ENCODE data around the gene NEAT1. TPM values are rescaled to one million over a fixed set of nuclear protein-coding genes. Genes with fewer than 3 reads are reported as not detected.
"Not testable (repeated sequence)": the region's sequence is repeated elsewhere in the genome, so short reads cannot be mapped to it uniquely, and the experiment has no call there.

NEAT1 gene
- total RNA-seq, 1 donor from 2014 or later, result 23.7 TPM

DNA sequence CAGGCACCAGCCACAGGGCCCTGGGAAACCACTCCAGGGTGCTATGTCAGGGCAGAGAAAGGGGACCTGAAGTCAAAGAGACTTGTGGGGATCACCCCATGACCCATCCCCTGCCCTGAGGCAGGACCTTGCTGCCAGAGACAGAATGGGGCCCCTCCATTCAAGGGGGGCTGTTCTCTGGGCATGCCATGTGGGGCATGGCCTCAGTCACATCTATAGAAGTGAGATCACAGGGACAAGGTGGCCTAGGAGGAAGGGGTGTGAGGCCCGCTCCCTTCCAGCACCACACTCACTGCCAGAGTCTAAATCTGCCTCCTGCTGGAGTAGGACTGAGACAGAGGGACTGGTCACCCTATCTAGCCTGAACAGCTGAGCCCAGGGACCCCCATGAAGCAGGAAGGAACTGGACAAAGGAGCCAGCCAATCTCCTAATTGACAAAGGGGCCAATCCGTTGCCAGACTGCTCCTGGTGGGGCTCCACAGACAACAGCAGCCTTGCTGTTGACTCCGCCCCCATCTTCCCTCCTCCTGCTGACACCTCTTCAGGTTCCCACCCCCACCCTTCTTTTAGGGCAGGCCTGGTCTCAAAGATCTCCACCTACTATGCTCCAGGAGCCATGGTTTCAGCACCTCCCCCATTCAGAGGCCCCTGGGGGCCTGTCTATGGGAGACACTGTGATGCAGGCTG is 26.0 kb downstream of the NEAT1 start:
- peak in 1 of 2 donors; percentile 64 for DNase-seq (ENCODE audit: low read depth in 2 of 2)

DNA sequence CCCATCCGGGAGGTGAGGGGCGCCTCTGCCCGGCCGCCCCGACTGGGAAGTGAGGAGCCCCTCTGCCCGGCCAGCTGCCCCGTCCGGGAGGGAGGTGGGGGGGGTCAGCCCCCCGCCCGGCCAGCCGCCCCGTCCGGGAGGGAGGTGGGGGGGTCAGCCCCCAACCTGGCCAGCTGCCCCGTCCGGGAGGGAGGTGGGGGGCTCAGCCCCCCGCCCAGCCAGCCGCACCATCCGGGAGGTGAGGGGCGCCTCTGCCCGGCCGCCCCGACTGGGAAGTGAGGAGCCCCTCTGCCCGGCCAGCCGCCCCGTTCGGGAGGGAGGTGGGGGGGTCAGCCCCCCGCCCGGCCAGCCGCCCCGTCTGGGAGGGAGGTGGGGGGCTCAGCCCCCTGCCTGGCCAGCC is 28.7 kb downstream of the NEAT1 start:
- DNase-seq (ENCODE audit: low read depth in 2 of 2), result not testable (repeated sequence)

DNA sequence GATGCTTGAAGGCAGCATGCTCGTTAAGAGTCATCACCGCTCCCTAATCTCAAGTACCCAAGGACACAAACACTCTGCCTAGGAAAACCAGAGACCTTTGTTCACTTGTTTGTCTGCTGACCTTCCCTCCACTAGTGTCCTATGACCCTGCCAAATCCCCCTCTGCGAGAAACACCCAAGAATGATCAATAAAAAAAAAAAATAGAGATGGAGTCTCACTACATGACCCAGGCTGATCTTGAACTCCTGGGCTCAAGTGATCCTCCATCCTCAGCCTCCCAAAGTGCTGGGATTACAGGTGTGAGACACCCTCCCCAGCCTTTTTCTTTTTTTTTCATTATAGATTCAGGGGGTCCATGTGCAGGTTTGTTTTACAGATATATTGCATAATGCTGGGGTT is 29.7 kb downstream of the NEAT1 start:
- DNase-seq (ENCODE audit: low read depth in 2 of 2), result not testable (repeated sequence)

DNA sequence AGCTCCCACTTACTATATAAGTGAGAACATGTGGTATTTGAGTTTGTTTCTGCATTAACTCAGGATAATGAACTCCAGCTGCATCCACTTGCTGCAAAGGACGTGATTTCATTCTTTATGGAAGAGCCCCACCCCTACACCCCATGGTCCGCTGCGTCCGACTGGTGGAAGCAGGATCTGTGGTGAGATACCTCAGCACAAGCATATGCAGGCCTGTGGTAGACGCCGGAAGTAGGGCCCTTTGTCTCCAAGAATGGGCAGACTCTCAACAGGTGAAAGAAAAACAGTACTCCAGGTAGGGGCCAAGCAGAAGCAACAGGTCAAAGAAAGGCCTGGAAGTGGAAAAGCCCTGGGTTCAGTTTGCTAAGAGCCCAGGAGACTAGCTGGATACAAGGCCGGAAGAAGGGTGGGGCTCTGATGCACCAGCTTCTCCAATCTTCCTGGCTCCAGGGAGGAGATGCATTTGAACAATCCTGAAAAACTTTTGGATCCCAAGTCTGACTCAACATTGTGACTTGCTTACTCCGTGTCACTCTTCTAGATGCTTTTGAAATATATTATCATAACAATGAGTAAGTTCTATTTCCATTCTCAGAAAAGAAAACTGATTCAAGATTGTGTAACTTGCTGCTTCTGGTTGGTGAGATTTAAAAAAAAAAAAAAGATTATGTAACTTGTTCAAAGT is 30.4 kb downstream of the NEAT1 start:
- peak in 1 of 2 donors; percentile 40 for DNase-seq (ENCODE audit: low read depth in 2 of 2)

DNA sequence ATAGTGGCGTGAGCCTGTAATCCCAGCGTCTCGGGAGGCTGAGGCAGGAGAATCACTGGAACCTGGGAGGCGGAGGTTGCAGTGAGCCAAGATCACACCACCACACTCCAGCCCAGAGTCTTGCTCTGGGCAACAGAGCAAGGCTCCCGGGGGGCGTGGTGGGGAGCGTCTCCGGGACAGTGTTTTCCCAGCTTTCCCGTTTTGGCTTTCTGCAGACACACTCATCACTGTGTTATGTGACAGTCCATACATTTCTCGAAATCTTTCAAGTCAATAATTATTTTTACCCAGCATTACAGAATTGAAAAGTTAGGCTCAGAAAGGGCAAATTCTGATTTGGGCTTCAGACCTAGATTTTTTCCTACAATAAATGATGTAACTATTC is 31.7 kb downstream of the NEAT1 start:
- DNase-seq (ENCODE audit: low read depth in 2 of 2), result no peak

DNA sequence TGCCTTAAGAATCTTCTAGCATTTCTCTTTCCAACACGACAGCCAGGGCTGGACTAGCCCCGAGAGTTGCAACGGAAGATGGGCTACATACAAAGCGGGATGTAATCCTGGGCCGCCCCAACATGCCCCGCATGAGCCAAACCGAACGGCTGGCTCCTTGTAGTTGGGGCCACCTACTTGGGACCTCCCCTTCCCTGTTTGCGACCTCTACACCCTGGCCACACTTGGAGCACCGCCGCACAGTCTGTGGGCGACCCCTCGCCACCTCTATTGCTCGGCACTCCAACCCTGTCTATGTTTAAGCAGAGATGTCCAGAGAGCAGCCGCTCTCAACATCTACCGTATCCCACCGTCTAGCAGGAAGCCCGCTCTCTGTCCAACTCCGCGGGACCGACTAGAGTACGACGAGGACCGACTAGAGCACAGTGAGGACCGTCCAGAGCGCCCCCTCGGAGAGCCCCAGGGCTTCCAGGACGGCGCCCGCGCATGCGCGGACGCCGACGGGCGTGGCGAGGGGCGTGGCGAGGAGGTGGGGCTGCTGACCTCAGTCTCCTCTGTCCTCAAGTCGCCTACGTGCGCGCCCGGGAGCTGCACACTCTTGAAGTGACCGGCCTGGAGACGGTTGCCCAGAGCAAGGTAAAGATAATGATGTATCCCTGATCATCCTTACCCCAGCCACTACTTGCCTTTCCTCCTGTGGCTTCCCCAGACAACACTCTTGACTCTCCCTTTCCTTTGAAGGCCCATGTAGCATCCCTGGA is 32.3 kb downstream of the NEAT1 start:
- DNase-seq (ENCODE audit: low read depth in 2 of 2), result peak in 1 of 2 donors; percentile 89

DNA sequence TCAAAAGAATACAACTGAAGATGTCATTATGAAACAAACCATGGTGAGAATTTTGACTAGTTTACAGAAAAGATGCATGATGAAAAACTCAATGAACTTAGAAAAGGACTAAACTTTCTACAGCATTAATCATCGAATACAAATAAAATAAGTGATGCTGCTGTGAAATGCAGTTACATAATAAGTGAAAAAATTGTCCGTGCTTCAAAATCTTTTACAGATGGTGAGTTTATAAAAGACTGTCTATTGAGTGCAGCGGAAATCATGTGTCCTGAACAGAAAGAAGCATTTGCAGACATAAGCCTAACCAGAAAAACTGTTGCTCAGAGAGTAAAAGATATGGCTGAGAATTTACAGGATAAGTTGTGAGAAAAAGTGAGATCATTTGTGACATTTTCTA is 33.8 kb downstream of the NEAT1 start:
- no peak for DNase-seq (ENCODE audit: low read depth in 2 of 2)

DNA sequence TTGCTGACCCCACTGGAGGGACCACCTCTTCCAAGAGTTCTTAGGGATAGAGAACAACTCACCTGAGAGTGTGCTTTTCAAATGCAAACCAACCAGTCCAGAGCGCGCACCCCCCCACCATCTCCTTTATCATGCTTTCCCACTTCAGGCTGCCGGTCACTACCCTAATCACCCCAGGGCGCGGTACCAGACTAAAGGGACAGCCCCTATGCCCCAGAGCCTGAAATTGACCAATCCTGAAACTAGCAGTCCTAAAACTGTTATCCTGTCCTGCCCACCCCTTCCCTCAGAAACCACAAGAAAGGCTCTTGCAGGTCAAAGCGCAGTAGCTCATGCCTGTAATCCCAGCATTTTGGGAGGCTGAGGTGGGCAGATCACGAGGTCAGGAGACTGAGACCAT is 37.0 kb downstream of the NEAT1 start:
- no peak for DNase-seq (ENCODE audit: low read depth in 2 of 2)

DNA sequence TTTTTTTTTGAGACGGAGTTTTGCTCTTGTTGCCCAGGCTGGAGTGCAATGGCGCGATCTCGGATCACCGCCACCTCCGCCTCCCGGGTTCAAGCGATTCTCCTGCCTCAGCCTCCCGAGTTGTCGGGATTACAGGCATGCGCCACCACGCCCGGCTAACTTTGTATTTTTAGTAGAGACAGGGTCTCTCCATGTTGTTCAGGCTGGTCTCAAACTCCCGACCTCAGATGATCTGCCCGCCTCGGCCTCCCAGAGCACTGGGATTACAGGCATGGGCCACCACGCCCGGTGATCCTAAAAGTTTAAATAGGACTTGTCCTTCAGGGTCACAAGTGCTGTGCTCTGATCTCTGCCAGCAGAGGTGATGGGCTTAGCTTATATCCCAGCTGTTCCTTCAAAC is 42.9 kb downstream of the NEAT1 start:
- not testable (repeated sequence) for DNase-seq (ENCODE audit: low read depth in 2 of 2)

DNA sequence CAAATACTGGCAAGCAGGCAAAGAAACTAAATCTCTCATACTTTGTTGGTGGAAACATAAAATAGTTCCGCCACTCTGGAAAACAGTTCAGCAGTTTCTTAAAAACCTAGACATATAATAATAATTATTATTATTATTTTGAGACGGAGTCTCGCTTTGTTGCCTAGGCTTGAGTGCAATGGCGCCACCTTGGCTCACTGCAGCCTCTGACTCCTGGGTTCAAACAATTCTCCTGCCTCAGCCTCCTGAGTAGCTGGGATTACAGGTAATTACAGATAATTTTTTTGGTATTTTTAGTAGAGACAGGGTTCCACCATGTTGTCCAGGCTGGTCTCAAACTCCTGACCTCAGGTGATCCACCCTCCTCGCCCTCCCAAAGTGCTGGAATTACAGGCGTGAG is 44.7 kb downstream of the NEAT1 start:
- not testable (repeated sequence) for DNase-seq (ENCODE audit: low read depth in 2 of 2)

DNA sequence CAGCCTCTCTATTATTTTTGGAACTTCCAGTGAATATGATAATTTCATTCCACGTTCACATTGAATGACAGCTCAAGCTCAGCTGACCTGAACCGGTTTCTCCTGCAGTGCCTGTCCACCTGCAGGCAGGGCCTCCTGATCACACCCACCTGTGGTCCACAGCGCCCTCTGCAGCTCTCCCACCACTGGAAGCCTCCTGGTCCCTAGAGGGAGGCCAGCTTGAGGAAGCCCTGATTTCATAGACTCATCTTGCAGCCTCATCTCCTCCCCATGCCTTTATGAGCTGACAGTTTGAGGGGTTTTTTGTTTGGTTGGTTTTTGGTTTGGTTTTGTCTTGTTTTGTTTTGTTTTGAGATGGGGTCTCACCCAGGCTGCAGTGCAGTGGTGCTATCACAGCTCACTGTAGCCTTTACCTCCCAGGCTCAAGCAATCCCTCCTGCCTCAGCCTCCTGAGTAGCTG is 46.3 kb downstream of the NEAT1 start:
- DNase-seq (ENCODE audit: low read depth in 2 of 2), result peak; percentile 62 to 74

DNA sequence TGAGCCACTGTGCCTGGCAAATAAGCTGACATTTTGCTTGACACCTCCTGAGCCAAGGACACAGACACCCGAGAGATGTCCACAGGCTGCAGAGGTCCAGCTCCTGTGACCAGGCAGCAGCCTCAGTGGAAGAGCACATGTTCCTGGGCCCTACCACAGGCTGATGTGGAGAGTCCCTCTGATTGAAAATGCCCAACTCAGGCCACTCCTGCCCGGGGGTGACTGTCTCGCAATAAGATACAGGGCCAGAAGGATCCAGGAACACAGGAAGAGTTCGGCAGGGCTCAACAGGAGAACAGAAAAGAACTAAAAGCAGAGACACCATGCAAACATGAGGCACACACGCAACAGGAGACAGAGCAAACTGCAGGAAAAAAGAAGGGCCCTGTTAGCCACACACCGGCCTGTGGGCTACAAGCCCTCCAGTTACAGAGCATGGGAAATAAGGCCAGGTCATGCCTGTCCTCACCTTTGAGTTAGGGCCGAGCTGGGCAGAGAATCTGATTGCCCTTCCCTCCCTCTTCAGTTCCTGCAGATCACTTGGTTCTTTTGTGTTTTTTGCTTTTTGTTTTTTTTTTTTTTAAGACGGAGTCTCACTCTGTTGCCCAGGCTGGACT is 47.9 kb downstream of the NEAT1 start:
- DNase-seq (ENCODE audit: low read depth in 2 of 2), result no peak

DNA sequence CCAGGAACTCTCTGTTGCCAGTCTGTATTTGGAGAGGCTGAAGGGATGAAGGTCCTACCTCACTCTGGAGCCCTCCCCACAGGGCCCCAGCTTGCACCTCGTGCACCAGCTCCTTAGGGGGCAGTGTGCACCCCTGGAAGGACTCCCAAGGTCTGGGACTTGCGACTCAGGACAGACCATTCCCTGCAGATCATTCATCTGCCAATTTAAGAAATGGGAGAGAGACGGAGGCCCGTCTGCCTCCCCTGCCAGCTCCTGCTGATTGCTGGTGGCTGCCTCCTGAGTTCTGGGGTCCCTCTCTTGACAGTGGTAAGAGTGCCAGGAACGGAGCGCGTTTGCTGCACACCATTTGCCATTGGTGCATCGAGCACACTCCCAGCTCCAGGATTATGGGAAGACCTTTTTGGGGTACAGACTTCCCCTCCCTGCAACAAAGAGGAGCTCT is 48.9 kb downstream of the NEAT1 start:
- DNase-seq (ENCODE audit: low read depth in 2 of 2), result peak; percentile 18 to 84

DNA sequence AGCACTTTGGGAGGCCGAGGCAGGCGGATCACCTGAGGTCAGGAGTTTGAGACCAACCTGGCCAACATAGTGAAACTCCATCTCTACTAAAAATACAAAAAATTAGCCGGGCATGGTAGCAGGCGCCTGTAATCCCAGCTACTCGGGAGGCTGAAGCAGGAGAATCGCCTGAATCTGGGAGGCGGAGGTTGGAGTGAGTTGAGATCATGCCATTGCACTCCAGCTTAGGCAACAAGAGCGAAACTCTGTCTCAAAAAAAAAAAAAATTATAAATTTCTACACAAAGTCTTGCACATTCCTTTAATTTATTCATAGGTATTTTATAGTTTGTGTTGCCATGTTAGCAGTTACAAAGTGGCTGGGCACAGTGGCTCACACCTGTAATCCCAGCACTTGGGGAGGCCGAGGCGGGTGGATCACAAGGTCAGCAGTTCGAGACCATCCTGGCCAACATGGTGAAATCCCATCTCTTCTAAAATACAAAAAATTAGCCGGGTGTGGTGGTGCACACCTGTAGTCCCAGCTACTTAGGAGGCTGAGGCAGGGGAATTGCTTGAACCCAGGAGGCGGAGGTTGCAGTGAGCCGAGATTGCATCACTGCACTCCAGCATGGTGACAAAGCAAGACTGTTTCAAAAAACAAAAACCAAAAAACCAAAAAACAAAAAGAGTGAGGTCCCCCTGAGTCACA is 50.1 kb downstream of the NEAT1 start:
- DNase-seq (ENCODE audit: low read depth in 2 of 2), result not testable (repeated sequence)

DNA sequence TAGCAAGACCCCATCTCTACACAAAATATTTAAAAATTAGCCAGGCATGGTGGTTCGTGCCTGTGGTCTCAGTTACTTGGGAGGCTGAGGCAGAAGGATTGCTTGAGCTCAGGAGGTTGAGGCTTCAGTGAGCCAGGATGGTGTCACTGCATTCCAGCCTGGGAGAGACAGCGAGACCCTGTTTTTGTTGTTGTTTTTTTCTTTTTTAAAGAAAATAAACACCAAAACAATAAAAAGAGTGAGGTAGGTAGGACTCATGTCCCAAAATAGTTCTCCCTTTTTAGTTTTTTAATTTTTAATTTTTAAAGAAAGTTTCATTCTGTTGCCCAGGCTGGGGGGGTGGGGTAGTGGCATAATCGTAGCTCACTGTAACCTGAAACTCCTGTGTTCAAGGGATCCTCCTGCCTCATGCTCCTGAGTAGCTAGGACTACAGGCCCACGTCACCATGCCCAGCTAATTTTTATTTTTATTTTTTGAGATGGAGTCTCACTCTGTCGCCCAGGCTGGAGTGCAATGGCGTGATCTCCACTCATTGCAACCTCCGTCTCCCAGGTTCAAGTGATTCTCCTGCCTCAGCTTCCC is 50.8 kb downstream of the NEAT1 start:
- DNase-seq (ENCODE audit: low read depth in 2 of 2), result no peak

DNA sequence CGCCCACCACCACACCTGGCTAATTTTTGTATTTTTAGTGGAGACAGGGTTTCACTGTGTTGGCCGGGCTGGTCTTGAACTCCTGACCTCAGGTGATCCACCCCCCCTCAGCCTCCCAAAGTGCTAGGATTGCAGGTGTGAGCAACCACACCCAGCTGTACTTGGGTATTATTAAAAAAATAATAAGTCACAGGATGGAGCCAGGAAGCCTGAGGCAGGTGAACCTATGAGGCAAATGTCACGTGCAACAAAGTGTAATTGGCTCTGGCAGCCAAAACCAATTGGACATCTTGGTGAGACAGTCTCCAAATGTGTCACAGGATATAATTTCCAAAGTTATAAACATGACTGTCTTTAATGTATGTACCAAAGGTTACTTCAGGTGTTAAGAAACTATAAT is 52.3 kb downstream of the NEAT1 start:
- no peak for DNase-seq (ENCODE audit: low read depth in 2 of 2)

DNA sequence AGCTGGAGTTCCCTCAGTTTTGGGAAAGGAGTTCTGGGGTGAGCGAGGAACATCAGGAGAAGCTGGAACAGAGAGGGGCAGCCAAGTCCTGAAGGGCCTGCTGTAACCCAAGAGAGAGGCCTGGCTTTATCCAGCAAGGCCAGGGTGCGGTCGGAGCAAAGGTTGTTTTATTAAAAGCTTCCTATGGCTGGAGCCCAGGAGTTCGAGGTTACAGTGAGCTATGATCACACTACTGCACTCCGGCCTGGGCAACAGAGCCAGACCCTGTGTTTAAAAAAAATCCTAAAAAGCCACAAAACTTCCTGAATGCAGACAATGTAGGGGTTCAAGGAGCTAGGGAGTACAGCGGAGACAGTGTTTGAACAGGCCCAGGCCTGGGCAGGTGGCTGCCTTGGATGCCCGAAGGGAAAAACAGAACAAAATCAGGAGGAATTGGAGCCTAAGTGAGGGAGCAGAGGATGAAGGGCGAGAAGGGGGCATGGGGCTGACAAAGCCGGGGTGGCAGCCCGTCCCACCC is 54.1 kb downstream of the NEAT1 start:
- no peak for DNase-seq (ENCODE audit: low read depth in 2 of 2)

DNA sequence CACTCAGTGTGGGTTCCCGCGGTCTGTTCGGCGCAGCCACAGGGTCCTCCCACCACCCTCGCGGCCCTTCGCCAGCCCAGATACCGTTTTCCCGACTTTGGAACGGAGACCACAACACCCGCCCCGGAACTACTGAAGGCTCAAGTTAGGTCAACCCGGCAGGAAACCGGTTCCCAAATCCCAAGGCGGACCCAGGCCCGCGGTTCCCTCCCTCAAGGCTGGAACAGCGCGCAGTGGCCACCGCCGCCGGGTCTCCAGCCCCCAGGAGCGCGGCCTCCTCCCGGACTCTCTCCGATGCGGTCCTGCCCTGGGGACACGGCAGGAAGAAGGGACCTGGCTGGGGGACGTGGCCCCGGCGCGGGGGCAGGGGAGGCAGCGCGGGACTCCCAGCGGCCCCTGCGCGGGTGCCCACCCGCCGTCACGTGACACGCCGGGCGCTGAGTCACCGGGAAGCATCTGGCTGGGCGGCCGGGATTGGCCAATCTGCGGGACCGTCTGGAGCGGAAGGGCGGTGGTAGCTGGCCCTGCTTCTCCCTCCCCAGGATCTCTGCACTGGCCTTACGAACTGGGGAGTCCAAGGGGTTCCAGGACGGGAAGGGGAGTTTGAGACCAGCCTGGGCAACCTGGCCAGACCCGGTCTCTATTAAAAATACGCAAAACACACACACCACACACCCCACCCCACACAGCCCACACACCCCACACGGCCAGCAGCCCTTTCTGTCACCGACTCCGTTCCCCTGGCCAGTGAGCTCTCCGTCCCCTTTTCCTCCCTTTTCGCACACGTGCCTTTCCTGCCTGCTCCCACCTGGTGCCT is 54.8 kb downstream of the NEAT1 start:
- peak; percentile 84 to 97 for DNase-seq (ENCODE audit: low read depth in 2 of 2)

DNA sequence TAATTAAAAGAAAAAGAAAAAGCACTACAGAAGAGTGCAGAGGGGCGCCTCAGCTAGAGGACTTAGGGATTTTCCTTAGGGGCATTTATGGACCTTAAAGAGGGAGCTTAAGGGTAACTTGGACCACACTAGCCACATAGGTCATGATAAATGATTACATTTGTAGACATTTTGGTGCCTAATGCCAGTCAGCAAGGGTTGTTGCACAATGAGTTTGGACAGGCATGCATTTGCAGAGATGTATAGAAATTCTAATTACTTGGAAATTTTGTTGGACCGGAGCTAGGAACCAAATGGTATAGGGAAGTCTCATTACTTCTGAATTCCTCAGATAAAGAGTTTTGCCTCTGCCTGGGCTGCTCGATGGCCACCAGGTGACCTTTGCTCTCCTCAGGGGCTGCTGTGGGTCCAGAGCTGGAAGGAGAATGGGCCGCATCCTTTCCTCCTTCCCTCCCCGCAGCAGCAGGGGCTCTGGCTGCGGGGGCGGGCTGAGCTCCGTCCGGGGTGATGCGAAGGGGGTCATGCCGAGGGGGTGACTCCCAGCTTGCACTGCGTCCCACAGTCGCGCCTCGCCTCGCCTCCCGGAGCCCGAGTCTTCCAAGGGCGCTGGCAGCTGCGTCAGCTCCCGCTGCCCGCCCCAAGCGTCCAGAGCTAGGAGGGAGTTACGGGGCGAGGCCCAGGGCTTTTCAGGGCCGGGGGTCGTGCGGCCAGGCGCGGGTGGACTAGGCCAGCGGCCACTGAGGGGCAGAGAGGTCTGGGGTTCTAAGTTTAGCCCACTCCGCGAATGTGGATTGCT is 56.0 kb downstream of the NEAT1 start:
- no peak for DNase-seq (ENCODE audit: low read depth in 2 of 2)

Data from dermis microvascular lymphatic vessel endothelial cell (primary cell).